GM13977 (cell line): ENCODE measurements around the gene VASH2.
"Not testable (repeated sequence)": the region's sequence is repeated elsewhere in the genome, so short reads cannot be mapped to it uniquely, and the experiment has no call there.

Experiments
- DNase-seq: peaks from one replicate; pipeline ENCODE4 v3.0.0; 2012; ENCODE audit warnings: low spot score
- in situ Hi-C: fragments of 300-500 bp; cut with MboI; formaldehyde crosslinking; loops from one replicate; pipeline ENCODE4 v1.12.0; 2022; ENCODE audit warnings: low sequenced_read_pairs, low pct_unique_long_range_greater_than_20kb, mixed read lengths, inconsistent platforms; ENCODE audit not compliant: unreplicated experiment
- TF ChIP-seq, protein P1 (sequence below): IDR thresholded peaks from 2 replicates; pipeline ENCODE4 v1.5.1; 2012; ENCODE audit warnings: mild to moderate bottlenecking, control low read depth; ENCODE audit not compliant: insufficient read depth; ENCODE audit errors: extremely low read depth, missing control alignments

VASH2 gene

DNA sequence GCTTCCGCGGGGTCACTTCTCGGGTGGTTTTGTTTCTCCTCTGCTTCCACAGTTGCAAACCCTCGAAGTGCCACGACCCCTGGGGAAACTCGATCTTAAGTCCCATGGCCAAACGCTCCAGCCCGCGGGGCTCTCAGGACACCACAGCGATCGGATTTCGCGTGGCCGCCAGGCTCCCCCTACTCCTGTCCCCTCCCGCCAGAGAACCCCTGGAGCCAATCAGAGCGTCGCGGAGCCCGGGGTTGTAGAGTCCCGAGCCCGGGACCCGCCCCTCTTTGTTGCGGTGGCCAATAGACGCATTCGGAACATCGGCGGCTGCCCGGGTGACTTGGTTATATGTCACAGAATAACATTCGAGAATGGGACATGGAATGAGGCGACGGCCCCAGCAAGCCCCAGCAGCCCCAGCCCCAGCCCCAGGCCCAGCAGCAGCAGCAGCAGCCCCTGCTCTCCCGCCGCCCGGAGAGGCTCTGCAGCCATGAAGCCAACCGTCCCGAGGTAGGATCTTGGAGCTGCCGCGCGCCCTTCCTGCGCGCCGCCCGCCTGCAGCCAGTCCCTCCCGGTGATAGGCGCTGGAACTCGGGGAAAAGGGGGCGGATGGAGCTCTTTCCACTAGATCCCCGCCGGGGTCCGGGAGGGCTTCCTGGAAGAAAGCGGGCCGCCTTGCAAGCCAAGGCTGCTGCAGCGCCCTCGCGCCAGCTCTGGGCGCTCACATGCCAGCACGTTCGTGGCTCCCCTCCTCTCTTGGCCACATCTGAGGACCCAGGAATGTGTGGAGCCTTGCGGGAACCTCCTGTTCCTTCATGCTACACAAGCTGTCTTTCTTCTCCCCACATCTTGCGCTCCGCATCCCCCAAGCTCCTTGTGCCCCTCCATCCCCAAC, at the start of gene VASH2:
Gene VASH2, plus strand, starts transcription at position 299 of the 883 bp plus-strand sequence. CDS start 1,002 bp downstream, outside the sequence.
- in situ Hi-C loops: no loop called here
- peak; percentile 94 for DNase-seq
- TF ChIP-seq, protein P1, sequence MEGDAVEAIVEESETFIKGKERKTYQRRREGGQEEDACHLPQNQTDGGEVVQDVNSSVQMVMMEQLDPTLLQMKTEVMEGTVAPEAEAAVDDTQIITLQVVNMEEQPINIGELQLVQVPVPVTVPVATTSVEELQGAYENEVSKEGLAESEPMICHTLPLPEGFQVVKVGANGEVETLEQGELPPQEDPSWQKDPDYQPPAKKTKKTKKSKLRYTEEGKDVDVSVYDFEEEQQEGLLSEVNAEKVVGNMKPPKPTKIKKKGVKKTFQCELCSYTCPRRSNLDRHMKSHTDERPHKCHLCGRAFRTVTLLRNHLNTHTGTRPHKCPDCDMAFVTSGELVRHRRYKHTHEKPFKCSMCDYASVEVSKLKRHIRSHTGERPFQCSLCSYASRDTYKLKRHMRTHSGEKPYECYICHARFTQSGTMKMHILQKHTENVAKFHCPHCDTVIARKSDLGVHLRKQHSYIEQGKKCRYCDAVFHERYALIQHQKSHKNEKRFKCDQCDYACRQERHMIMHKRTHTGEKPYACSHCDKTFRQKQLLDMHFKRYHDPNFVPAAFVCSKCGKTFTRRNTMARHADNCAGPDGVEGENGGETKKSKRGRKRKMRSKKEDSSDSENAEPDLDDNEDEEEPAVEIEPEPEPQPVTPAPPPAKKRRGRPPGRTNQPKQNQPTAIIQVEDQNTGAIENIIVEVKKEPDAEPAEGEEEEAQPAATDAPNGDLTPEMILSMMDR: peak; percentile 5

DNA sequence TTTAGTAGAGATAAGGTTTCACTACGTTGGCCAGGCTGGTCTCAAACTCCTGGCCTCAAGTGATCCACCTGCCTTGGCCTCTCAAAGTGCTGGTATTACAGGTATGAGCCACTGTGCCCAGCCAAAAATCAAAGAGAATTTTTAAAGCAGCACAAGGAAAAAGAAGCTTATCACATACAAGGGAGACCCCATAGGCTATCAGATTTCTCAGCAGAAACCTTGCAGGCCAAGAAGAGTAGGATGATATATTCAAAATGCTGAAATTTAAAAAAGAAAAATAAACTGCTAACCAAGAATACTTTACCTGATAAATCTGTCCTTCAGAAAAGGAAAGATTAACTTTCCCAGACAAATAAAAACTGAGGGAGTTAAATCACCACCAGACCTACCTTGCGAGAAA, 49.1 kb upstream of the VASH2 start:
- no peak for DNase-seq
- TF ChIP-seq, protein P1: no peak
- in situ Hi-C loops: no loop called here

DNA sequence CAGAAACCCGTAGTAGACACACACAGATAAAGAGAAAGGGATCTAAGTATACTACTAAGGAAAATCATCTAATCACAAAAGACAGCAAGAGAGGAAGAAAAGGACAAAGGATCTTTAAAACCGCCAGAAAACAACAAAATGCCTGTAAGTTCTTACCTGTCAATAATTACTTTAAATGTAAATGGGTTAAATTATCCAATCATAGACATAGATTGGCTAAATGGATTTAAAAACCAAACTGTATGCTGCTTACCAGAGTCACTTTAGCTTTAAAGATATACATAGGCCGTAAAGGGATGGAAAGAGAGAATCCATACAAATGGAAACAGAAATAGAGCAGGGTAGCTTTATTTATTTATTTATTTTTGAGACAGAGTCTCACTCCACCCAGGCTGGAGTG, 48.3 kb upstream of the VASH2 start:
- TF ChIP-seq, protein P1: no peak
- DNase-seq: no peak
- in situ Hi-C loops: no loop called here

DNA sequence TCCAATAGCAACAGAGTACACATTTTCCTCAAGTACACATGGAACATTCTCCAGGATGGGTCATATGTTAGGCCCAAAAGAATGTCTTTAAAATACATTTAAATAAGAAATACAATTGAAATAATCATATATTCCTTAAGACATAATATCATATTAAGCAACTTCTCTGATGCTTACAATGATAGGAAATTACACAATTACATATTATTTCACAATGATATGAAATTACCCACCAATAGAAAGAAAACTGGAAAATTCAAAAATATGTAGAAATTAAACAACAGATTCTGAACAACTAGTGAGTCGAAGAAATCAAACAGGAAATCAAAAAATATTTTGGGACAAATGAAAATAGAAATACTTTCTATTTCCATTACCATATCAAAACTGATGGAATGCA, 46.7 kb upstream of the VASH2 start:
- no peak for DNase-seq
- in situ Hi-C loops: no loop called here
- TF ChIP-seq, protein P1: no peak

DNA sequence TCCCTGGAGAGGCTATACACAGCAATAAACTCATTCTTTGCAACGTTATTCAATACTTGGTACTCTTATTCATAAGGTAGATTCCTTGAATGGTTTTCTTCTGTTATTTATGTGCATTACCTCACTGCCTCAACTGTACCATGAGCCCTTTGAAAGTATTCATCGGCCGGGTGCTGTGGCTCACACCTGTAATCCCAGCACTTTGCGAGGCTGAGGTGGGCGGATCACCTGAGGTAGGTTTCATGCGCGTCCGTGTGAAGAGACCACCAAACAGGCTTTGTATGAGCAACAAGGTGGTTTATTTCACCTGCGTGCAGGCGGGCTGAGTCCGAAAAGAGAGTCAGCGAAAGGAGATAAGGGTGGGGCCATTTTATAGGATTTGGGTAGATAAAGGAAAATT, 42.3 kb upstream of the VASH2 start:
- in situ Hi-C loops, DNase-seq: not testable (repeated sequence)

DNA sequence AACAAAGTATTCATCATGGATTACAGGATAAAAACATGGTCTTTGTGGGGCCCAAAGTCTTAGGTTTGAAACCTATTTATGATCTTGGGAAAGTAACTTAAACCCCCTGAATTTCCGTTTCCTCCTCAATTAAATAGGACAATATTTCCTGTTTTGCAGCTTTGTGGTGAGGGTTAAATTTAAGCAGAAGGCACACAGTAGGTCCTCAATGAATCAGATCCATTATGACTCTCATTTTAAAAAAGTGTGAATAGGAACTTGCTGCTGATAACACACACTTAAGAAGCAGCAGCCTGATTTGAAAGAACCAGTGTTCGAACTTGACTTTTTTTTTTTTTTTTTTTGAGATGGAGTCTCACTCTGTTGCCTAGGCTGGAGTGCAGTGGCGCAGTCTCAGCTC, 41.4 kb upstream of the VASH2 start:
- DNase-seq: no peak
- in situ Hi-C loops: no loop called here
- TF ChIP-seq, protein P1: no peak

DNA sequence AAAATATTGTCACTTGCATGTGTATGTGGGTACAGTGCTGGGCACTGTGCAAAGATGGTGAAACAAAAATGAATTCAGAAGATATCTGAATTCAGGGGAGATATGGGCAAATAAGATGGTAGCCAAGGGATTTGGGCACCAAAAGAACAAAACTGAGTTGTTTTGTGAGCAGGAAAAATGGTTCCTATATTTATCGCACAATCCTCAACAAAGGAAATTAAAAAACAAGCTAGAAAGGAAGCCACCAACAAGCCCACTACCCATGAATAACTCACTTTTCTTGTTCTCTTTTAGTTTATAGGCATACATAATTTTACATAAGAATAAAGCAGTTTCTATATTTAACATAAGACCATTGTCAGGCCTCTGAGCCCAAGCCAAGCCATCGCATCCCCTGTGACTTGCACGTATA, 40.7 kb upstream of the VASH2 start:
- in situ Hi-C loops: no loop called here
- TF ChIP-seq, protein P1: no peak

DNA sequence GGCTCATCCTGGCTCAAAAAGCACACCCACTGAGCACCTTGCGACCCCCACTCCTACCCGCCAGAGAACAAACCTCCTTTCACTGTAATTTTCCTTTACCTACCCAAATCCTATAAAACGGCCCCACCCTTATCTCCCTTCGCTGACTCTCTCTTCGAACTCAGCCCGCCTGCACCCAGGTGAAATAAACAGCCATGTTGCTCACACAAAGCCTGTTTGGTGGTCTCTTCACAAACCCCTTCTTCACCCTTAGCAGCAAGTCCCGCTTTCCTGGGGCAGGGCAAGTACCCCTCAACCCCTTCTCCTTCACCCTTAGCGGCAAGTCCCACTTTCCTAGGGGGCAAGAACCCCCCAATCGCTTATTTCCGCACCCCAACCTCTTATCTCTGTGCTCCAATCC, 40.1 kb upstream of the VASH2 start:
- DNase-seq, in situ Hi-C loops: not testable (repeated sequence)

More for the DNA sequence above, 40.7 kb upstream of the VASH2 start:
- DNase-seq: no peak

DNA sequence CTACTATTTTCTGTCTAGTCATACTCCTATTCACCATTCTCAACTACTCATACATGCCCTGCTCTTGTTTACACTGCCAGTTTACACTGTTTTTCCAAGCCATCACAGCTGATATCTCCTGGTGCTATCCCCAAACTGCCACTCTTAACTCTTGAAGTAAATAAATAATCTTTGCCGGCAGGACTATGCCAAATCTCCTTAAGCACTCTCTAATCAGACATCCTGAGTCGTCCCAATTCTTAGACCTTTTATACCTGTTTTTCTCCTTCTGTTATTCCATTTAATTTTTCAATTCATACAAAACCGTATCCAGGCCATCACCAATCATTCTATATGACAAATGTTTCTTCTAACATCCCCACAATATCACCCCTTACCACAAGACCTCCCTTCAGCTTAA, 36.7 kb upstream of the VASH2 start:
- DNase-seq, in situ Hi-C loops: not testable (repeated sequence)

DNA sequence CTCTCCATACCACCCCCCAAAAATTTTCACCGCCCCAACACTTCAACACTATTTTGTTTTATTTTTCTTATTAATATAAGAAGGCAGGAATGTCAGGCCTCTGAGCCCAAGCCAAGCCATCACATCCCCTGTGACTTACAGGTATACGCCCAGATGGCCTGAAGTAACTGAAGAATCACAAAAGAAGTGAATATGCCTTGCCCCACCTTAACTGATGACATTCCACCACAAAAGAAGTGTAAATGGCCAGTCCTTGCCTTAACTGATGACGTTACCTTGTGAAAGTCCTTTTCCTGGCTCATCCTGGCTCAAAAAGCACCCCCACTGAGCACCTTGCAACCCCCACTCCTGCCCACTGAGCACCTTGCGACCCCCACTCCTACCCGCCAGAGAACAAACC, 36.2 kb upstream of the VASH2 start:
- DNase-seq, in situ Hi-C loops: not testable (repeated sequence)
